ENCODE results near the gene KCNF1. TPM values are rescaled to one million over a fixed set of nuclear protein-coding genes. Genes with fewer than 3 reads are reported as not detected.

The KCNF1 gene
- total and polyA plus RNA-seq, 10 of the 15 experiments (the other 5 are each of a cell fraction or from before 2014, with no cell fraction given), result not detected

GRCh38 chr2:10863837-10864236 is 47.9 kb upstream of the KCNF1 start (continued):
- TF ChIP-seq HDAC2 (IDR thresholded peaks at IDR 0.05), result no peak
- TF ChIP-seq ATF3 (IDR thresholded peaks at IDR 0.05; ENCODE audit: borderline replicate concordance, extremely low read depth, low read depth, low read length), result no peak
- no peak for TF ChIP-seq ZBED1 (IDR thresholded peaks at IDR 0.05; ENCODE audit: borderline replicate concordance)
- no peak for TF ChIP-seq RBBP5 (conservative IDR thresholded peaks at IDR 0.05)
- no peak for TF ChIP-seq HDAC6 (IDR thresholded peaks at IDR 0.05; ENCODE audit: unreplicated experiment)
- no peak for TF ChIP-seq NKRF (conservative IDR thresholded peaks at IDR 0.05)
- no peak for TF ChIP-seq KLF5 (IDR thresholded peaks at IDR 0.05; ENCODE audit: partially characterized antibody)
- TF ChIP-seq BCLAF1 (IDR thresholded peaks at IDR 0.05), result no peak
- TF ChIP-seq REST (IDR thresholded peaks at IDR 0.05; ENCODE audit: low read depth, low read length), result no peak
- TF ChIP-seq CEBPB (IDR thresholded peaks at IDR 0.05; ENCODE audit: borderline replicate concordance in 1 of 2, low read depth in 2 of 2, low read length in 2 of 2), result no peak
- TF ChIP-seq PKNOX1 (IDR thresholded peaks at IDR 0.05), result no peak; the same call in 1 of the 2 replicates
- peak; percentile 49 to 61; a peak in 3 of 4 replicates for TF ChIP-seq IKZF2 (IDR thresholded peaks at IDR 0.05)
- no peak for TF ChIP-seq JUND (IDR thresholded peaks at IDR 0.05; ENCODE audit: low read depth, low read length)
- no peak for TF ChIP-seq FOXK2 (IDR thresholded peaks at IDR 0.05)
- no peak for TF ChIP-seq PAX8 (IDR thresholded peaks at IDR 0.05)
- TF ChIP-seq CHD4 (IDR thresholded peaks at IDR 0.05), result no peak
- no peak for TF ChIP-seq RELA (IDR thresholded peaks at IDR 0.05; ENCODE audit: borderline replicate concordance, partially characterized antibody)
- TF ChIP-seq SP1 (IDR thresholded peaks at IDR 0.05; ENCODE audit: low read depth, low read length), result no peak
